ENCODE measurements around the gene GPC6.

DNA sequence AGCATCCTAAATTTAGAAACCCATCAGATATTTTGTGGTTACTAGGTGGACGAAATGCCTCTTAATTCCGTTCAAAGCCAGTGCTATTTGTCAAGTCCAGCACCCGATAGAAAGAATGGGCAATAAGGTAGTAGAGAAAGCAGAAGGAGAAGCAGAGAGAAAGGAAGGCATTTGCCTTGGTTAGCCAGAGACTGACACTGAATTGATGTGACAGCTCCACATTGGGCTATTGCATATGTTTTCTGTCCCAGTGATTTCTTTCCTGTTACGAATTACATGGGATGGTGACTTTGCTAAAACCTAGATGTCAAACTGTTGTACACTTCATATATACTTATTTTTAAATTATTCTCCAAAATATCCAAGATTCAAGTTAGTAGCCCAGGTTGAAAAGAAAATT is 710.3 kb downstream of the GPC6 start:
- no peak for TF ChIP-seq POLR2A (IDR thresholded peaks at IDR 0.05)
- TF ChIP-seq, protein P1, sequence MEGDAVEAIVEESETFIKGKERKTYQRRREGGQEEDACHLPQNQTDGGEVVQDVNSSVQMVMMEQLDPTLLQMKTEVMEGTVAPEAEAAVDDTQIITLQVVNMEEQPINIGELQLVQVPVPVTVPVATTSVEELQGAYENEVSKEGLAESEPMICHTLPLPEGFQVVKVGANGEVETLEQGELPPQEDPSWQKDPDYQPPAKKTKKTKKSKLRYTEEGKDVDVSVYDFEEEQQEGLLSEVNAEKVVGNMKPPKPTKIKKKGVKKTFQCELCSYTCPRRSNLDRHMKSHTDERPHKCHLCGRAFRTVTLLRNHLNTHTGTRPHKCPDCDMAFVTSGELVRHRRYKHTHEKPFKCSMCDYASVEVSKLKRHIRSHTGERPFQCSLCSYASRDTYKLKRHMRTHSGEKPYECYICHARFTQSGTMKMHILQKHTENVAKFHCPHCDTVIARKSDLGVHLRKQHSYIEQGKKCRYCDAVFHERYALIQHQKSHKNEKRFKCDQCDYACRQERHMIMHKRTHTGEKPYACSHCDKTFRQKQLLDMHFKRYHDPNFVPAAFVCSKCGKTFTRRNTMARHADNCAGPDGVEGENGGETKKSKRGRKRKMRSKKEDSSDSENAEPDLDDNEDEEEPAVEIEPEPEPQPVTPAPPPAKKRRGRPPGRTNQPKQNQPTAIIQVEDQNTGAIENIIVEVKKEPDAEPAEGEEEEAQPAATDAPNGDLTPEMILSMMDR (IDR thresholded peaks at IDR 0.05) = no peak
